AG09319 (cell line): Measurements from ENCODE around the gene TEKT5.

ENCODE experiments used
- DNase-seq: peaks from one replicate; pipeline ENCODE4 v3.0.0-alpha.2; 2010; ENCODE audit warnings: low read depth; ENCODE audit errors: extremely low read depth
- TF ChIP-seq, protein P1 (sequence below): IDR thresholded peaks from 2 replicates; pipeline ENCODE4 v1.5.1; 2011; ENCODE audit warnings: low read depth, mild to moderate bottlenecking, inconsistent platforms, low read length, moderate library complexity

TEKT5 gene

DNA sequence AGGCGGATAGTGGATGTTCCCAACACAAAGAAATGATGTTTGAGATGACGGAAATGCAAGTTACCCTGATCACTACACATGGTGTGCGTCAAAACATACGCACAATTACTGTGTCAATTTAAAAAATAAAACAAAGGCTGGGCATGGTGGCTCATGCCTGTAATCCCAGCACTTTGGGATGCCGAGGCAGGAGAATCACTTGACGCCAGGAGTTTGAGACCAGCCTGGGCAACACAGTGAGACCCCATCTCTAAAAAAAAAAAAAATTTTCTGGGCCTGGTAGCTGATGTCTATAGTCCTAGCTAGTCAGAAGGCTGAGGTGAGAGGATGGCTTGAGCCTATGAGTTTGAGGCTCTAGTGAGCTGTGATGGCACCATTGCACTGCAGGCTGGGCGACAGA is 51.8 kb downstream of the TEKT5 start:
- TF ChIP-seq, protein P1, sequence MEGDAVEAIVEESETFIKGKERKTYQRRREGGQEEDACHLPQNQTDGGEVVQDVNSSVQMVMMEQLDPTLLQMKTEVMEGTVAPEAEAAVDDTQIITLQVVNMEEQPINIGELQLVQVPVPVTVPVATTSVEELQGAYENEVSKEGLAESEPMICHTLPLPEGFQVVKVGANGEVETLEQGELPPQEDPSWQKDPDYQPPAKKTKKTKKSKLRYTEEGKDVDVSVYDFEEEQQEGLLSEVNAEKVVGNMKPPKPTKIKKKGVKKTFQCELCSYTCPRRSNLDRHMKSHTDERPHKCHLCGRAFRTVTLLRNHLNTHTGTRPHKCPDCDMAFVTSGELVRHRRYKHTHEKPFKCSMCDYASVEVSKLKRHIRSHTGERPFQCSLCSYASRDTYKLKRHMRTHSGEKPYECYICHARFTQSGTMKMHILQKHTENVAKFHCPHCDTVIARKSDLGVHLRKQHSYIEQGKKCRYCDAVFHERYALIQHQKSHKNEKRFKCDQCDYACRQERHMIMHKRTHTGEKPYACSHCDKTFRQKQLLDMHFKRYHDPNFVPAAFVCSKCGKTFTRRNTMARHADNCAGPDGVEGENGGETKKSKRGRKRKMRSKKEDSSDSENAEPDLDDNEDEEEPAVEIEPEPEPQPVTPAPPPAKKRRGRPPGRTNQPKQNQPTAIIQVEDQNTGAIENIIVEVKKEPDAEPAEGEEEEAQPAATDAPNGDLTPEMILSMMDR, result no peak
- no peak for DNase-seq

GRCh38 chr16:10641953-10642949 is 52.5 kb downstream of the TEKT5 start:
- DNase-seq, result no peak
- TF ChIP-seq, protein P1, result no peak

DNA sequence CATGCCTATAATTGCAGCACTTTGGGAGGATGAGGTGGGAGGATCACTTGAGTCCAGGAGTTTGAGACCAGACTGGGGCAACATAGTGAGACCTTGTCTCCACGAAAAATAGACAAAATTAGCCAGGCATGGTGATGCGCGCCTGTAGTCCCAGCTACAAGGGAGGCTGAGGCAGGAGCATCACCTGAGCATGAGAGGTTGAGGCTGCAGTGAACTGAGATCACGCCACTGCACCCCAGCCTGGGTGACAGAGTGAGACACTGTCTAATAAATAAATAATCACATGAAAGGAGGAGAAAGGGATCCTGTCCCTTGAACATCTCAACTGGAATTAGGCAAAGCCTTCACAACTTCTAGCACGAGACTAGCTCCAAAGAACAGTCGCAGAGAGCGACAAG is 53.2 kb downstream of the TEKT5 start:
- TF ChIP-seq, protein P1, result no peak
- DNase-seq, result no peak

- no peak for DNase-seq
- TF ChIP-seq, protein P1, result no peak
These were observed 53.8 kb downstream of the TEKT5 start for GRCh38 chr16:10640934-10641333.

- TF ChIP-seq, protein P1, result no peak
- no peak for DNase-seq
These were observed 56.6 kb downstream of the TEKT5 start for GRCh38 chr16:10638101-10638500.

DNA sequence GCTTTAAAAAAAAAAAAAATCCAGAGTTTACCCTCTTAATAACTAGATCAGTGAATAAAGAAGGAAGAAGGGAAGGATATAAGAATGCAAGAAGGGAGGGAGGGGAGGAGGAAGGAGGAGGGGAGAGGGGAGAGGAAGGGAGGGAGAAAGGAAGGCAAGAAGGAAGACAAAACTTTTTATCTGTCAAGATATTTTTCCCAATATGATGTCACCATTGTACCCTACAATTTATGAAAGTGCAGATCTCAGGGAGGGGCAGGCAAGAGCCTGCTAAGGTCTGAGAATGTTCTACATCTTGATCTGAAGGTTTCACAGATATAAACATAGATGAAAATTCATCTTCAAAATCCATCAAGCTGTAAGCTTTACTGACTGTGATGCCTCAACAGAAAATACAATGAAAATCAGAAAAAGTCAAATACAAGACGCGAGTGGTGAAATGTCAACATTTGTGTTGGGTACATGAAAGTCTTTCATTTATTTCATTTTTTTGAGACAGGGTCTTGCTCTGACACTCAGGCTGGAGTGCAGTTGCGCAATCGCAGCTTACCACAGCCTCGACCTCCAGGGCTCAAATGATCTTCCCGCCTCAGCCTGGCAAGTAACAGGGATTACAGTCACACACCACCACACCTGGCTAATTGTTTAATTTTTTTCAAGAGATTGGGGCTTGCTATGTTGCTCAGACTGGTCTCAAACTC is 57.2 kb downstream of the TEKT5 start:
- TF ChIP-seq, protein P1, result no peak
- DNase-seq, result no peak
